Measurements from ENCODE around the gene RAP1GAP. TPM values are rescaled to one million over a fixed set of nuclear protein-coding genes. Genes with fewer than 3 reads are reported as not detected.

The RAP1GAP gene
- total and polyA plus RNA-seq, 2 experiments from 2014 or later, result 0.41 to 0.97 TPM

DNA sequence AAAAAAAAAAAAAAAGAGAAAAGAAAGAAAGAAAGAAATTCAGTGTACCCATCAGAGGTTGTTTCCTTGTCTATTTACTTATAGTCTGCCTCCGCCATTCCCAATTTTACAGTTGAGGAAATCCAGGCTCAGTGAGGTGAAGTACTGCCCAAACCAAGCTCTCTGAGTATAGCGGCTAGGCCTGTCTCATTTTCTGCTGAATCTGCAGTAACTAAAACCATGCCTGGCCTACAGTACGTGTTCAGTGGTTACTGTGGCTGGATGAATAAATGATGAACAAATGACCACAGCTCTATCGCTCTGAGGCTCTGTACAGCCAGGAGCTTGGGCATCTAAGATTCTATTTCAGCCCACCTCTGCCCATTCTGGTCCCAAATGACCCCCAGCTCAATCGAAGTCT lies 24.3 kb downstream of the RAP1GAP start:
- no peaks in the 10 kb centered on the region for H3K4me1 ChIP-seq (ENCODE audit: insufficient read depth)
- H3K4me2 ChIP-seq (ENCODE audit: unreplicated experiment), result no peak overlapping the region
- H3K9ac ChIP-seq, result no peak overlapping the region
- H2AFZ ChIP-seq, result no peak overlapping the region
- no peak for TF ChIP-seq EZH2phosphoT487 (IDR thresholded peaks at IDR 0.05; ENCODE audit: insufficient read depth, low read depth)
- TF ChIP-seq EZH2 (IDR thresholded peaks at IDR 0.05; ENCODE audit: insufficient read depth, poor library complexity, severe bottlenecking), result no peak
- H3K36me3 ChIP-seq (ENCODE audit: low read depth), result no peaks in the 10 kb centered on the region
- no peak overlapping the region for H3K27ac ChIP-seq
- H3K79me2 ChIP-seq (ENCODE audit: insufficient read depth), result no peaks in the 10 kb centered on the region
- no peaks in the 10 kb centered on the region for H4K20me1 ChIP-seq (ENCODE audit: insufficient read depth)
- WGBS, 2 experiments (ENCODE audit: low coverage in 1 of 2, low lambda C conversion rate in 2 of 2, missing lambda C conversion rate in 2 of 2), result 58 to 68% methylated on average over 5 of the region's 5 CpGs
- H3K9me3 ChIP-seq (ENCODE audit: low read depth), result no peaks in the 10 kb centered on the region
- no peaks in the 10 kb centered on the region for H3F3A ChIP-seq (ENCODE audit: insufficient read depth)
- peaks cover 4% of the 10 kb centered on the region for H3K27me3 ChIP-seq (replicated peaks; ENCODE audit: insufficient read depth)
- no peak for DNase-seq
- H3K4me3 ChIP-seq, result no peak overlapping the region
- H3K9me2 ChIP-seq (ENCODE audit: insufficient read depth), result no peaks in the 10 kb centered on the region
- in situ Hi-C loops (cut with MboI), result no loop called here

DNA sequence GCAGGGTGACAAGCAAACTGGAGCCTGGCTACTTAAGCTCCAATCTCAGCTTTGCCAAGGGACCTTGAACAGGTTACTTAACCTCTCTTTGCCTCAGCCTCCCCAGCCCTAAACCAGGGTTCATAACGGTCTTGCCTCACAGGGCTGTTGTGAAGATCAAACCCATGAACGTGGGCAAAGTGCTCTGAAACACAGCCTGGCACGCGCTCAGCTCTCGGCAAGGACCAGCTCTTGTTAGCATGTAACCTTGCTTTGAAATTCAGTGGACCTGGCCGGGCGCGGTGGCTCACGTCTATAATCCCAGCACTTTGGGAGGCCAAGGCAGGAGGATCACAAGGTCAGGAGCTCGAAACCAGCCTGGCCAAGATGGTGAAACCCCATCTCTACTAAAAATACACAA lies 24.8 kb downstream of the RAP1GAP start:
- no peaks in the 10 kb centered on the region for H3K79me2 ChIP-seq (ENCODE audit: insufficient read depth)
- H3K36me3 ChIP-seq (ENCODE audit: low read depth), result no peaks in the 10 kb centered on the region
- no peak overlapping the region for H3K9ac ChIP-seq
- WGBS, 2 experiments (ENCODE audit: low coverage in 1 of 2, low lambda C conversion rate in 2 of 2, missing lambda C conversion rate in 2 of 2), result 56 to 58% methylated on average over 10 of the region's 10 CpGs
- H3K27me3 ChIP-seq (replicated peaks; ENCODE audit: insufficient read depth), result peaks cover 5% of the 10 kb centered on the region
- H3K9me2 ChIP-seq (ENCODE audit: insufficient read depth), result no peaks in the 10 kb centered on the region
- no peak for DNase-seq
- no peak for TF ChIP-seq EZH2phosphoT487 (IDR thresholded peaks at IDR 0.05; ENCODE audit: insufficient read depth, low read depth)
- no peak for TF ChIP-seq EZH2 (IDR thresholded peaks at IDR 0.05; ENCODE audit: insufficient read depth, poor library complexity, severe bottlenecking)
- no peak overlapping the region for H3K4me3 ChIP-seq
- no peak overlapping the region for H3K4me2 ChIP-seq (ENCODE audit: unreplicated experiment)
- no peak overlapping the region for H2AFZ ChIP-seq
- H3K27ac ChIP-seq, result no peak overlapping the region
- no peaks in the 10 kb centered on the region for H3F3A ChIP-seq (ENCODE audit: insufficient read depth)
- H3K4me1 ChIP-seq (ENCODE audit: insufficient read depth), result no peaks in the 10 kb centered on the region
- no peaks in the 10 kb centered on the region for H4K20me1 ChIP-seq (ENCODE audit: insufficient read depth)
- no peaks in the 10 kb centered on the region for H3K9me3 ChIP-seq (ENCODE audit: low read depth)
- in situ Hi-C loops (cut with MboI), result no loop called here

DNA sequence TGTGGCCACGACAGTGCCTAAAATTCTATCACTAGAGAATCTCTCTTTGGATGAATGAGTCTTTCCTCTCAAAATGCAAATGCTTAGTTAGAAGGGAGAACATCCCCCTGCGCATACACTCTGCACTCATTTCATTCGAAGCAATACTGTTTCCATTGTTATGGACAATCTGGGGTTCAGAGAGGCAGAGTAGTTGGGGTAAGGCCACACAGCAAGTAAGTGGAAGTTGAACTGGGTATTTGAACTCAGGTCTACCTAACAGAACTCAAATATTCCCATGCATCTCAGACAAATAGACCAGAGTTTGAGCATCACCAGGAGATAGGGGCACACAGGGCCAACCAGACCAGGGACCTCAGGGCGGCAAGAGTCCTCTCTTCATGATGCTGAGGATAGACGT lies 25.5 kb downstream of the RAP1GAP start:
- Histone ChIP-seq H3K4me3 (no peak overlapping the region), H3K36me3 (ENCODE audit: low read depth) (no peaks in the 10 kb centered on the region), H3K27me3 (replicated peaks; ENCODE audit: insufficient read depth) (peaks cover 8% of the 10 kb centered on the region), H3F3A (ENCODE audit: insufficient read depth) (no peaks in the 10 kb centered on the region), H3K9me2 (ENCODE audit: insufficient read depth) (no peaks in the 10 kb centered on the region), H4K20me1 (ENCODE audit: insufficient read depth) (no peaks in the 10 kb centered on the region), H2AFZ (no peak overlapping the region), H3K9ac (no peak overlapping the region), H3K4me2 (ENCODE audit: unreplicated experiment) (no peak overlapping the region), H3K4me1 (ENCODE audit: insufficient read depth) (no peaks in the 10 kb centered on the region), H3K27ac (no peak overlapping the region), H3K79me2 (ENCODE audit: insufficient read depth) (no peaks in the 10 kb centered on the region), H3K9me3 (ENCODE audit: low read depth) (no peaks in the 10 kb centered on the region)
- 69% methylated on average over 5 of the region's 5 CpGs for WGBS, 2 experiments (ENCODE audit: low coverage in 1 of 2, low lambda C conversion rate in 2 of 2, missing lambda C conversion rate in 2 of 2)
- DNase-seq, result no peak
- in situ Hi-C loops (cut with MboI), result no loop called here
- TF ChIP-seq EZH2 (IDR thresholded peaks at IDR 0.05; ENCODE audit: insufficient read depth, poor library complexity, severe bottlenecking) (no peak), EZH2phosphoT487 (IDR thresholded peaks at IDR 0.05; ENCODE audit: insufficient read depth, low read depth) (no peak)

GRCh38 chr1:21641967-21642739 lies 27.0 kb downstream of the RAP1GAP start:
- Histone ChIP-seq H4K20me1 (ENCODE audit: insufficient read depth) (no peaks in the 10 kb centered on the region), H3K27ac (no peak overlapping the region), H3K4me2 (ENCODE audit: unreplicated experiment) (no peak overlapping the region), H3K9ac (no peak overlapping the region), H3K36me3 (ENCODE audit: low read depth) (no peaks in the 10 kb centered on the region), H3K4me3 (no peak overlapping the region), H3K79me2 (ENCODE audit: insufficient read depth) (no peaks in the 10 kb centered on the region), H2AFZ (no peak overlapping the region), H3F3A (ENCODE audit: insufficient read depth) (no peaks in the 10 kb centered on the region), H3K4me1 (ENCODE audit: insufficient read depth) (no peaks in the 10 kb centered on the region), H3K27me3 (replicated peaks; ENCODE audit: insufficient read depth) (peaks cover 8% of the 10 kb centered on the region), H3K9me3 (ENCODE audit: low read depth) (no peaks in the 10 kb centered on the region), H3K9me2 (ENCODE audit: insufficient read depth) (no peaks in the 10 kb centered on the region)
- peak; percentile 9 for DNase-seq
- 67 to 72% methylated on average over 18 to 19 of the region's 19 CpGs for WGBS, 2 experiments (ENCODE audit: low coverage in 1 of 2, low lambda C conversion rate in 2 of 2, missing lambda C conversion rate in 2 of 2)
- no peak for TF ChIP-seq EZH2phosphoT487 (IDR thresholded peaks at IDR 0.05; ENCODE audit: insufficient read depth, low read depth)
- no peak for TF ChIP-seq EZH2 (IDR thresholded peaks at IDR 0.05; ENCODE audit: insufficient read depth, poor library complexity, severe bottlenecking)
- in situ Hi-C loops (cut with MboI), result no loop called here
